Measurements from ENCODE around the gene TSR3.

GRCh38 chr16:1394367-1394951, 42.8 kb upstream of the TSR3 start:
- TF ChIP-seq POLR2AphosphoS5 (IDR thresholded peaks at IDR 0.05; ENCODE audit: low read depth, low read length) (no peak), TAF1 (IDR thresholded peaks at IDR 0.05; ENCODE audit: borderline replicate concordance, insufficient read depth, low read length) (no peak)
